DND-41 (cell line): ENCODE measurements around the gene FZD8.

ENCODE experiments used
- EZH2 ChIP-seq: IDR thresholded peaks from 3 replicates; pipeline ENCODE4 v1.6.1; 2012; ENCODE audit warnings: borderline replicate concordance, low read depth, mild to moderate bottlenecking, moderate library complexity, low read length, inconsistent platforms; ENCODE audit not compliant: severe bottlenecking
- TF ChIP-seq, protein P1 (sequence below): IDR thresholded peaks from 2 replicates; pipeline ENCODE4 v1.5.1; 2012; ENCODE audit warnings: borderline replicate concordance, low read length, moderate library complexity, mild to moderate bottlenecking; ENCODE audit not compliant: poor library complexity, severe bottlenecking; ENCODE audit errors: extremely low read depth

DNA sequence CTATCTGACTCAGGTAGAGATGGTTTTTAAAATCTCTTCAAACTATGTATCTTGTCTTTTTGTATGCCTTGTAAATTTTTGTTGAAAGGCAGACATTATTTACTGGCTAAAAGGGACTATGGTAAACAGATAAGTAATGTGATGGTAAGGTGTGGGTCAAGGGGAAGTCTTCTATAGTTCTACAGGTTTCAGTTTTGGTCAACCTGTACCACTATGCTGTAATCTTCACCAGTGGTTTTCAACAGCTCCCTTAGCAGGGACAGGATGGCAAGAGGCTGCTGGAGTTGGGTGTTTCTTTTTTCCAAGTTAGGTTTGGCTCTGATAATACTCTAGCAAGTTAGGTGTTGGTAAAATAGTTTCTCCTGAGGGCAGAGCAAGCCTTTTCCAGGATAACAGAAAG lies 32.7 kb upstream of the FZD8 start:
- TF ChIP-seq, protein P1, sequence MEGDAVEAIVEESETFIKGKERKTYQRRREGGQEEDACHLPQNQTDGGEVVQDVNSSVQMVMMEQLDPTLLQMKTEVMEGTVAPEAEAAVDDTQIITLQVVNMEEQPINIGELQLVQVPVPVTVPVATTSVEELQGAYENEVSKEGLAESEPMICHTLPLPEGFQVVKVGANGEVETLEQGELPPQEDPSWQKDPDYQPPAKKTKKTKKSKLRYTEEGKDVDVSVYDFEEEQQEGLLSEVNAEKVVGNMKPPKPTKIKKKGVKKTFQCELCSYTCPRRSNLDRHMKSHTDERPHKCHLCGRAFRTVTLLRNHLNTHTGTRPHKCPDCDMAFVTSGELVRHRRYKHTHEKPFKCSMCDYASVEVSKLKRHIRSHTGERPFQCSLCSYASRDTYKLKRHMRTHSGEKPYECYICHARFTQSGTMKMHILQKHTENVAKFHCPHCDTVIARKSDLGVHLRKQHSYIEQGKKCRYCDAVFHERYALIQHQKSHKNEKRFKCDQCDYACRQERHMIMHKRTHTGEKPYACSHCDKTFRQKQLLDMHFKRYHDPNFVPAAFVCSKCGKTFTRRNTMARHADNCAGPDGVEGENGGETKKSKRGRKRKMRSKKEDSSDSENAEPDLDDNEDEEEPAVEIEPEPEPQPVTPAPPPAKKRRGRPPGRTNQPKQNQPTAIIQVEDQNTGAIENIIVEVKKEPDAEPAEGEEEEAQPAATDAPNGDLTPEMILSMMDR, result no peak
- no peak for TF ChIP-seq EZH2
